HG02678 (cell line): ENCODE measurements around the gene SECTM1.

ENCODE experiments used
- ATAC-seq: cut with Tn5 transposase; IDR thresholded peaks from one replicate; pipeline ENCODE4 v1.9.1; 2021; ENCODE audit warnings: mild to moderate bottlenecking, moderate library complexity; ENCODE audit not compliant: unreplicated experiment

The SECTM1 gene

DNA sequence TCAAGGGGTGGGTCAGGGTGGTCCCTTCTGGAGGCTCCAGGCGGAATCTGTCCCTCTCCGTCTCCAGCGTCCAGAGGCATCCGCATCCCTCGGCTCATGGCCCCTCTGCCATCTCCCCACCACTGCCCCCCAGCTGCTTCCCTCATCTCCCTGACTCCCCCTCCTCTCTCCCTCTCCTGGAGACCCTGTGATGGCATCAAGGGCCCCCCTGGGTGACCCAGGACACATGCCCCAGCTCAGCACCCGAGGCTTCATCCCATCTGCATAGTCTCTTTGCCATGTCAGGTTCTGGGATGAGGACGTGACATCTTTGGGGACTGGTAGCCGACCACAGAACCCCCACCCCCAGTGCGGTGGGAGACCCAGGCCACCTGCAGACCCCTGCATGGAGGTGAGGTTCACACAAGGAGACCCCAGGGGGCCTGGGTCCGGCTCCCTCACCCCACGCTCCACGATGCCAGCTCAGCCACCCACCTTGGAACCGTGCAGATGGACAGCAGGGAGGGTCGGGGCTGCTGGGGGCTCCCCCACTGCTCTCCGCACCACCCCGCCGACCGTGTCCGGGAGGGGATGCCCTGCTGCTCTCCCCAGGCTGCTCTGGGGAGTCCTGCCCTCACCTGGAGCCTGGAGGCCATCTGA, 3.8 kb downstream of the SECTM1 start:
- ATAC-seq = no peak

- ATAC-seq = no peak
Observed at GRCh38 chr17:82328994-82329507, 4.5 kb downstream of the SECTM1 start.

DNA sequence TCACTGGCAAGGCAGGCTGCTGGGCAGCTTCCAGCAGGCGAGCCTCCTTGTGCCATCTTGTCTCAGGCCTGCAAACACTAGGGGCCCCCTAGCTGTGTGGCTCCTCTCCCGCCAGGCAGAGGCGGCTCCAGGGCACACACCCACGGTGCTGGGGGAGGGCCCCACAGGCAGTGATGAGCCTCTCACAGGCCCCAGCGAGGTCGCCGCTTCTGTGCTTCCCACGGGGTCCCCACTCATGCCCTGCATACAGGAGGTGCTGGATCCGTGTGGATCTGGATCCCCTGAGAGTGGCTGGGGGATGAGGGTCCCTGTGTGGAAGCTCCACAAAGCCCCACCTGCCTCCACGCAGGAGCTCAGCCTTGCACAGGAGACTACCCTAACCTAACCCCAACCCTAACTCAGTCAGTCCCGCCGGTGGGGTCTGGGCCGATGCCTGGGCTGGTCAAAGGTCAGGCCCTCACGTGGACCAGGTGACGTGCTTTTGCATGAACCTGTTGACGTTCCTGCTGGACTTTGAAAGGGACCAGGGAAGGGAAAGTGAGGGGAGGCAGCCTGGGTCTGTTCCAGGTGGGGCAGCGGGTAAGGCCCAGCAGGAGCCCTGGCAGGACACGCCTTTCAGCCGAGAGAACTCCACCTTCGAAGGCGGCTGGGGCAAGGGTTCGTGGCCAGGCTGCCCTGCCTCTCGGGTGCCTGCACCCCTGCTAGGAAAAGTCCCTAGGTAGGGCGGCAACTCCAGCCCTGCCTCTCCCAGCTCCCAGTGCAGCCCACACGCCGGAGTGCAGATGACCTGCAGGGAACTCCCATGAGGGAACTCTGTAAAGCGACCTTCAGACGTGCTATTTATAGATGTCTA, 5.2 kb downstream of the SECTM1 start:
- ATAC-seq = no peak

DNA sequence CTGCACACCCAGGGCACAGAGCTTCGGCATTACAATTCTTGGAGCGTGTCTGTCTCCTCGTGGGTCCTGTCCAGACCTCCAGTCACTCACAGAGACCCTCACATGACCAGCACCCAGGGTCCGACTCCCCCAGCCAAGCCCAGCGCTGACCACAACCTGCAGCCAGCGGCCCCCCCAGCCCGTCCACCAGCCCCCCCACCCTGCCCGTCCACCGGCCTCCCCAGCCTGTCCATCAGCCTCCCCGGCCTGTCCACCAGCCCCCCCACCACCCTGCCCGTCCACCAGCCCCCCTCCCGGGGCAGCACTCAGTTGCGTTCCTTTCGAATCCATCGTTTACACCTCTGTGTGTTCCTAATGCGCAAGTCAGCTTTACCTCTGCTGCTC, 5.8 kb downstream of the SECTM1 start:
- no peak for ATAC-seq

DNA sequence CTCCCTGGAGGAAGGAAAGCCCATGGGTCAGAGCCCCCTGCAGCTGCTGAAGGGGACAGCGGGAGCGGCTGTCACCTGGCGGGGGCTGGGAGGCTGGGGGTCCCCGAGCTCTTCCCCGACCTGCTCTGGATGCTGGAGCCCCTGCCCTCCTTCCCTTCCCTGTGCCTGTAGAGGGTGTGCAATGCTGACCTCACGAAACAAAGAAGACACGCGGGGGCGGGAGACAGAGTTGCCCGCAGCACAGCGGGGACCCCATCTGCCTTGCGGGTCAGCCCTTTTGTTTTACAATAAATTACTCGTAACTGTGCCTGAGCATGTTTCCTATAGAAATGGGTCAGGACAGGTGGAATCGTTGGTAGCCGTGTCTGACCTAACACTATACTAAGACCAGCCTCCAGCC, 6.3 kb downstream of the SECTM1 start:
- ATAC-seq = no peak

DNA sequence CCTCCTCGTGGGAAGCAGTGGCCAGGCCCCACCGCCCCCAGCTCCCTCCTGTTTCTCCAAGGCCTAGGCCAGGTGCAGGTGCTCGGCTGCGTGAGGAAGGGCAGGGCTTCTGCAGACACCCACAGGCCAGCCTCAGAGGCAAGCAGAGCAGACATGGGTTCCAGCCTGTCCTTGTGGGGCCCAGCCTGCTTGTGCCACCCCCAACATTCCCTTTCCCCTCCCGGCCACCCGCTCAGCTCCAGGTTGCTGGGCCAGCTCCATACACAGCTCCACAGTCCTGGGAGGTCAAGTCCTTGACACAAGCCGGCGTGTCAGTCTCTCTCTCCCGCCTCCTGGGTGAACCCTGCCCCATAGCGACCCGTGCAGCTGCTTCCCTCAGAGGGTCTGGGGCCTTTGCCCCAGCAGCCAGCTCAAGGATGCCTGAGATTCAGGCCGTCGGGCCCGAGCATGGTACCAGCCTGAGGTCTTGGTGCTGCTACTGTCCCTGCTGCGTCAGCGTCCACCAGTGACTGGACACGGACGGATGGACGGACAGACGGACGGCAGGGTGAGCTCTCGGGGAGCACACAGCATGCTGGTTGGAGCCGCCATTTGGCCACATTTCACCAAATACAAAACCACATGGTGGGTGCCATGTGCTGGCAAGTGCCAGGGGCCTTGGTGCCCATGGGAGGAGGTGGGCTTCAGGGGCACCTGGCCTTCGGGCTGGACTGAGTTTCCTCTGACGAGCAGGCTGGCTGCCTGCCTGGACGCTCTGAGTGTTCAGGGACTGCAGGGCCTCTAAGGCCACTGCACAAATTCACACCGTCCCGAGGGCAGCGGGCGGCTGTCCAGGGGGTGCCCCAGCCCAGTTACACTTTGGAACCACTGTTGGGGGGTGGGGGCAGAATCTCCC, 8.0 kb downstream of the SECTM1 start:
- ATAC-seq = no peak

DNA sequence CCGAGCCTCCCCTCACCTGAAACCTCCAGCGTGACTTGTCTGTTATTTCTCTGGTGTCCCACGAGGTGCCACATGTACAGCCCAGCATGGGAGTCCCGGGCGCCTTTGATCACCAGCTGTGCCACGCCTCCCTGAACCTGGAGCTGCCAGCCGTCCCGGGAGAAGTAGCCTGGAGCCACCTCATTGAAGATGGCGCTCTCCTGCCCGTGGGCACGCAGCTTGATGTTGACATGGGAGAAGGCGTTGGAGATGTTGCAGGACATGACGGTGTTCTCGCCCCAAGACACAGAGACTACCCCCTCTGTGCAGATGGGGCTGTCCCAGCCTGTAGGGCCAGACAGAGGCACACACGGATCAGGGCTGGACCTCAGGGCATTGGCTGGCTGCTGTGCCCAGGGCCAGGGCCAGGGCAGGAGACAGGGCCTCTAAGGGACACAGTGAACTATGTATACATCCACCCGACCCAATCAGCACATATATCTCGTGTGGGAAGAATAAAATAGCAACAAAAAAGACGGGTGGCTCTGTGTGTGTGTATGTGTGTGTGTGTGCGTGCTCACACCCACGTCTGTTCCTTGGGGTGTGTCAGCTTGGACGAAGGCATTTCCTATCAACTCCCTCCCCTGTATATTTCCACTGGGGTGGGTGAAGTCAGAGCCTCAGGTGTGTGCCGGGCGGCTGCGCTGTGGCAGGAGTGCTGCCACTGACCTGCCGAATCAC, 8.8 kb downstream of the SECTM1 start:
- no peak for ATAC-seq

GRCh38 chr17:82323514-82324234, 9.9 kb downstream of the SECTM1 start:
- no peak for ATAC-seq

- no peak for ATAC-seq
Observed at GRCh38 chr17:82322526-82323453, 10.8 kb downstream of the SECTM1 start.

- ATAC-seq = no peak
Observed at GRCh38 chr17:82321947-82322466, 11.6 kb downstream of the SECTM1 start.

- no peak for ATAC-seq
Observed at GRCh38 chr17:82320956-82321927, 12.3 kb downstream of the SECTM1 start.

GRCh38 chr17:82320140-82320840, 13.3 kb downstream of the SECTM1 start:
- no peak for ATAC-seq

- ATAC-seq = no peak
Observed at GRCh38 chr17:82319619-82320062, 13.9 kb downstream of the SECTM1 start.

GRCh38 chr17:82318772-82319606, 14.6 kb downstream of the SECTM1 start:
- no peak for ATAC-seq

DNA sequence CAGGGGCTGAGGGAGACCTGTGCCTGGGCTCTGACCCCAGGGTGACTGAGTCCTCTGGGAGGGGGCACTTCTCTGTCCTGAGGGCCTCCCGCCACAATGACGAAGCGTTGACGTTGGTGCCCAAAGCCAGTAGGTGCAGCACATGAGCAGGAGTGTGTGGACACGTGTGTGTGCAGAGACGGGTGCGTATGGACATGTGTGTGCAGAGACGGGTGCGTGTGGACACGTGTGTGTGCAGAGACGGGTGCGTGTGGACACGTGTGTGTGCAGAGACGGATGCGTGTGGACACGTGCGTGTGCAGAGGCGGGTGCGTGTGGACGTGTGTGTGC, 15.4 kb downstream of the SECTM1 start:
- ATAC-seq = no peak
